B cell (primary cell): ENCODE measurements around the gene DDX54. TPM values are rescaled to one million over a fixed set of nuclear protein-coding genes. Genes with fewer than 3 reads are reported as not detected.

ENCODE experiments used
- ATAC-seq: fragments of 200-7000 bp; cut with Tn5 transposase; one replicate; pipeline ENCODE4 v1.10.0; 2021; ENCODE audit warnings: low read depth, mild to moderate bottlenecking, moderate number of reproducible peaks, moderate library complexity
- CTCF ChIA-PET: fragments of 350-600 bp; sonication (Branson Sonifier 250); formaldehyde crosslinking; loops from one replicate; lab custom pipeline; 2021; ENCODE audit warnings: antibody characterized with exemption, inconsistent platforms; lab: Charles Lee
- POLR2A ChIA-PET: fragments of 350-600 bp; sonication (Branson Sonifier 250); formaldehyde crosslinking; loops from one replicate; lab custom pipeline; 2021; ENCODE audit warnings: antibody characterized with exemption; lab: Charles Lee
- DNase-seq: peaks from one replicate; pipeline ENCODE4 v3.0.0; 2013
- H2AFZ ChIP-seq: 2 replicates; pipeline ENCODE4 v1.6.1; 2012; ENCODE audit warnings: mild to moderate bottlenecking, low read depth, low read length; ENCODE audit not compliant: insufficient read depth, poor library complexity, severe bottlenecking
- H3K27ac ChIP-seq, 2 donors: 1 replicate in 1 of 2; 2 replicates in 1 of 2; pipeline ENCODE4 v1.5.1; 2012 to 2013; ENCODE audit warnings: low read length in 2 of 2, mild to moderate bottlenecking in 2 of 2, moderate library complexity in 1 of 2
- H3K27me3 ChIP-seq, 4 experiments: fragments of 200-600 bp in 1 of 4; sonication (generic) in 1 of 4; replicated peaks in 1 of 4; 1 replicate in 2 of 4; 2 replicates in 2 of 4; pipeline versions ENCODE4 v1.6.1 to v1.7.0; 2013 to 2016; ENCODE audit warnings: low read length in 3 of 4, mild to moderate bottlenecking in 2 of 4, mixed read lengths in 1 of 4, moderate library complexity in 1 of 4; ENCODE audit not compliant: insufficient read depth in 4 of 4, control insufficient read depth in 3 of 4; ENCODE audit errors: control extremely low read depth in 1 of 4
- H3K36me3 ChIP-seq, 2 experiments: replicated peaks in 1 of 2; 1 replicate in 1 of 2; 2 replicates in 1 of 2; pipeline versions ENCODE4 v1.6.1 to v1.7.1; 2013; ENCODE audit warnings: low read length in 1 of 2; ENCODE audit not compliant: insufficient read depth in 2 of 2, control insufficient read depth in 1 of 2; ENCODE audit errors: control extremely low read depth in 1 of 2, extremely low read depth in 1 of 2
- H3K4me1 ChIP-seq, 2 donors: fragments of 200-600 bp in 1 of 2; sonication (generic) in 1 of 2; 1 replicate in 1 of 2; 2 replicates in 1 of 2; pipeline versions ENCODE4 v1.5.1 to v1.6.1; 2013 to 2017; ENCODE audit warnings: low read length in 2 of 2; ENCODE audit not compliant: control insufficient read depth in 2 of 2, insufficient read depth in 2 of 2
- H3K4me2 ChIP-seq: replicated peaks from 2 replicates; pipeline ENCODE3; 2012; ENCODE audit warnings: mild to moderate bottlenecking, low read depth, low read length; ENCODE audit not compliant: poor library complexity, severe bottlenecking
- H3K4me3 ChIP-seq, 5 experiments: fragments of 200-600 bp in 1 of 5; sonication (generic) in 1 of 5; 1 replicate in 3 of 5; 2 replicates in 2 of 5; pipeline versions ENCODE4 v1.5.1 to v1.7.0; 2011 to 2016; ENCODE audit warnings: low read length in 4 of 5, mild to moderate bottlenecking in 4 of 5, low read depth in 2 of 5, control low read depth in 1 of 5, moderate library complexity in 1 of 5; ENCODE audit not compliant: insufficient read depth in 1 of 5; ENCODE audit errors: control extremely low read depth in 1 of 5, extremely low read depth in 1 of 5
- H3K79me2 ChIP-seq: fragments of 200-600 bp; sonication (generic); one replicate; pipeline ENCODE4 v1.6.0; 2016; ENCODE audit warnings: low read length; ENCODE audit not compliant: control insufficient read depth, insufficient read depth
- H3K9ac ChIP-seq: fragments of 200-600 bp; sonication (generic); 2 replicates; pipeline ENCODE4 v1.6.1; 2017; ENCODE audit warnings: mild to moderate bottlenecking, low read length, moderate library complexity
- H3K9me3 ChIP-seq, 3 donors: one replicate each; pipeline versions ENCODE4 v1.6.1 to v1.7.1; 2013; ENCODE audit warnings: low read length in 2 of 3; ENCODE audit not compliant: control insufficient read depth in 2 of 3, insufficient read depth in 1 of 3; ENCODE audit errors: control extremely low read depth in 1 of 3
- H4K20me1 ChIP-seq: 2 replicates; pipeline ENCODE4 v1.6.0; 2012; ENCODE audit warnings: mild to moderate bottlenecking, low read length; ENCODE audit not compliant: insufficient read depth, control insufficient read depth, poor library complexity, severe bottlenecking
- H3K27ac Mint-ChIP-seq: one replicate; pipeline ENCODE4 v1.8.0; 2021; ENCODE audit warnings: mixed read lengths
- H3K27me3 Mint-ChIP-seq: one replicate; pipeline ENCODE4 v1.8.0; 2021; ENCODE audit warnings: mixed read lengths
- H3K4me1 Mint-ChIP-seq: one replicate; pipeline ENCODE4 v1.8.0; 2021; ENCODE audit warnings: mixed read lengths
- H3K4me3 Mint-ChIP-seq: one replicate; pipeline ENCODE4 v1.8.0; 2021; ENCODE audit warnings: mixed read lengths
- H3K9me3 Mint-ChIP-seq: one replicate; pipeline ENCODE4 v1.8.0; 2022; ENCODE audit warnings: mixed read lengths; ENCODE audit not compliant: insufficient read depth
- CTCF ChIP-seq: fragments of 200-600 bp; IDR thresholded peaks from one replicate; pipeline ENCODE4 v1.8.0; 2022; ENCODE audit warnings: antibody characterized with exemption, mild to moderate bottlenecking
- EZH2 ChIP-seq: IDR thresholded peaks from 2 replicates; pipeline ENCODE4 v1.6.1; 2012; ENCODE audit warnings: borderline replicate concordance, low read depth, mild to moderate bottlenecking, moderate library complexity, low read length; ENCODE audit not compliant: insufficient read depth, poor library complexity, severe bottlenecking
- WGBS: methylation state at CpG from one replicate; pipeline ENCODE4 v1.1.5; 2013; ENCODE audit warnings: missing lambda C conversion rate; ENCODE audit not compliant: insufficient coverage; 5-methylcytosine and 5-hydroxymethylcytosine counted together
- intact Hi-C: fragments of 100-400 bp; cut with micrococcal nuclease; formaldehyde crosslinking; loops from one replicate; pipeline ENCODE4 v1.10.0; 2022
- polyA plus RNA-seq: library from polyadenylated mRNA; depleted of rRNA; stranded (reverse); fragments of >200 nt; gene quantifications from 2 replicates; pipeline ENCODE4 v1.2.3, GENCODE V29; 2012
- total RNA-seq, 2 donors: library from RNA; stranded (reverse); fragments of 120-200 nt in 1 of 2; gene quantifications; 1 replicate in 1 of 2; 2 replicates in 1 of 2; pipeline versions ENCODE4 v1.2.3 to v1.2.4, GENCODE V29; 2013 to 2022

DDX54 gene
- total and polyA plus RNA-seq, 2 donors (not counting 1 experiment from before 2014, with no cell fraction given), result 55.4 to 101 TPM

- Mint-ChIP-seq H3K4me3 (peak within 1 kb of the TSS; percentile 90), H3K4me1 (peaks cover 41% of the 10 kb centered on the region), H3K9me3 (no peaks in the 10 kb centered on the region), H3K27me3 (no peaks in the 10 kb centered on the region), H3K27ac (peak within 1 kb of the TSS; percentile 89)
- Histone ChIP-seq H3K36me3 (no peaks in the 10 kb centered on the region), H3K79me2 (peaks cover 43% of the 10 kb centered on the region), H3K4me2 (peak within 1 kb of the TSS; percentile 96), H3K9me3 (no peaks in the 10 kb centered on the region), H3K4me1 (peaks cover 32 to 55% of the 10 kb centered on the region in 2 donors), H3K27ac (peak within 1 kb of the TSS; percentile 72 to 93), H2AFZ (peak within 1 kb of the TSS; percentile 74), H3K4me3 (peak within 1 kb of the TSS; percentile 69 to 92 (median 86)), H3K9ac (peak within 1 kb of the TSS; percentile 87), H3K27me3 (no peaks in the 10 kb centered on the region), H4K20me1 (no peaks in the 10 kb centered on the region)
- ATAC-seq (peak; percentile 89), DNase-seq (peak; percentile 100)
- WGBS, result 1% methylated on average over 68 of the region's 68 CpGs
- intact Hi-C loops, result loop anchor here (1.0 to 5.0 kb wide), 6 partner anchors 8 to 144 kb away; partner anchors contain the start of genes DDX54 and RITA1
- no peak for TF ChIP-seq EZH2
- TF ChIP-seq CTCF, result peak; percentile 21
- ChIA-PET POLR2A (interaction anchor here (0.7 to 4.0 kb wide), 10 partner anchors 9 to 69 kb away, joined by 3 to 69 read pairs (median 8); partner anchors contain the start of genes DDX54 and RITA1), CTCF (interaction anchor here (0.6 to 5.4 kb wide), 8 partner anchors 8 to 36 kb away, joined by 3 to 53 read pairs (median 4); partner anchors contain the start of genes DDX54 and RITA1)
Observed at GRCh38 chr12:113221181-113221996, 36.1 kb upstream of the DDX54 start, which contains the start of gene TPCN1. TSS of gene TPCN1 (plus strand) at chr12:113221464. CDS start at chr12:113226853, 5,389 bp downstream.
